GM19463 (cell line): ENCODE results near the gene MAGED4.
"Not testable (repeated sequence)": the region's sequence is repeated elsewhere in the genome, so short reads cannot be mapped to it uniquely, and the experiment has no call there.

Source experiments
- ATAC-seq: cut with Tn5 transposase; IDR thresholded peaks from one replicate; pipeline ENCODE4 v1.9.1; 2021; ENCODE audit warnings: mild to moderate bottlenecking, moderate library complexity; ENCODE audit not compliant: unreplicated experiment

The MAGED4 gene, protein sequence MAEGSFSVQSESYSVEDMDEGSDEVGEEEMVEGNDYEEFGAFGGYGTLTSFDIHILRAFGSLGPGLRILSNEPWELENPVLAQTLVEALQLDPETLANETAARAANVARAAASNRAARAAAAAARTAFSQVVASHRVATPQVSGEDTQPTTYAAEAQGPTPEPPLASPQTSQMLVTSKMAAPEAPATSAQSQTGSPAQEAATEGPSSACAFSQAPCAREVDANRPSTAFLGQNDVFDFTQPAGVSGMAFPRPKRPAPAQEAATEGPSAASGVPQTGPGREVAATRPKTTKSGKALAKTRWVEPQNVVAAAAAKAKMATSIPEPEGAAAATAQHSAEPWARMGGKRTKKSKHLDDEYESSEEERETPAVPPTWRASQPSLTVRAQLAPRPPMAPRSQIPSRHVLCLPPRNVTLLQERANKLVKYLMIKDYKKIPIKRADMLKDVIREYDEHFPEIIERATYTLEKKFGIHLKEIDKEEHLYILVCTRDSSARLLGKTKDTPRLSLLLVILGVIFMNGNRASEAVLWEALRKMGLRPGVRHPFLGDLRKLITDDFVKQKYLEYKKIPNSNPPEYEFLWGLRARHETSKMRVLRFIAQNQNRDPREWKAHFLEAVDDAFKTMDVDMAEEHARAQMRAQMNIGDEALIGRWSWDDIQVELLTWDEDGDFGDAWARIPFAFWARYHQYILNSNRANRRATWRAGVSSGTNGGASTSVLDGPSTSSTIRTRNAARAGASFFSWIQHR

DNA sequence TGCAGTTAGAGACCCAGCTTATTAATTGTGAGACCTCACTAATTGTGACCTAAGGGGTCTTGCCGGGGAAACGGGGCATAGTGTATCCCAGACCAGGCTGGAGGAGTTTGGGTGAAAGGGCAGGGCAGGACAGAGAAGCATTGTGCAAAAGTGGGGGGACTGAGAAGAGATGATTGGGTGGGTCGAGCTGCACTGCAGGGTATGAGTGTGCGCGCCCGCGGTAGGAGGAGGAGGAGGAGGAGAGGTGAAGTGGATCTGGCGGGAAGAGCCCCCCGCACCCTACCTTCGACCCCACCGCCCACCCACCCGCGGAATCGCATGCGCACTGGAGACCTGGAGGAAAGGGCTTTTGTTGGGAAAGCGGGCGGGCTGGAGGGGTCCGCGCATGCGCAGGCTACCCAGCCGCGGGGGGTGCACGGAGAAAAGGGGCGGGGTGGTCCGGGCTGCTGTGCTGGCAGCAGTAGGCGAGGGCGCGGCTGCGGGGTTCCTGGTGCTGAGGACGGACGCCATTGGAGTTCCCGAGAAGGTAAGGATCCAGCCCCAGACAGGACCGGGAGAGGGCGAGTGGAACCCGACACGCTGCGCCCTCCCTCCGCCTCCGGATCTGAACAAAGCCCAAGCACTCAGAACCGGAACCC, at the start of gene MAGED4:
Gene MAGED4, plus strand, starts transcription at position 449 of the 638 bp plus-strand sequence. CDS start 1,035 bp downstream, outside the sequence.
- not testable (repeated sequence) for ATAC-seq

DNA sequence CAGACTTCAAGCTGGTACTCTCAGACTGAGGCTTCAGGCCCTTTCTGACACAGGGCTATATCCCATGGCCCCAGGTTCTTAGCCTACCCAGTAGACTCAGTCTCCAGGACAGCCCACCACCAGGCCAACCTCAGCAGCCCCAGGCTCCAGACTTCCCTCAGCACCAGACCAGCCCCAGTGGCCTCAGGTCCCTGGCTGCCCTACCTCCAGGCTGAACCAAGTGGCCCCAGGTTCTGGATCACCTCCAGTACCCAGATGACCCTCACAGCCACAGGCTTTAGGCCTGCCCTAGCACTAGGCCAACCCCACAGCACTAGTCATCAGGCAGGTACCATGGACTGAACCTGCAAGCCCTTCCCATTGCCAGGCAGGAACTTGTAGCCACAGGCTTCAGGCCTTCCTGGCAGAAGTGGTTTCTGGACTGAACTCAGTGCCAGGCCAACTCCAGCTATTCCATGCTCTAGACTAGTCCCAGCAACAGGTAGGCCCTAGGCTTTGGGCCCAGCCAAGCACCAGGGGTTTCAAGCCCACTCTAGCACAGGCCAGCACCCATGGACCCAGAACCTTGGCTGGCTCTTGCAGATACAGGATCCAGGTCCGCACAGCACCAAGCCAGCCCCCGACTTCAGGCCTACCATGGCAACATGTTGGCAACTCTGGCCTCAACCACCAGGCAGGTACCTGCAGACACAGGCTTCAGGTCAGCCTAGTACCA, 45.7 kb upstream of the MAGED4 start:
- no peak for ATAC-seq

DNA sequence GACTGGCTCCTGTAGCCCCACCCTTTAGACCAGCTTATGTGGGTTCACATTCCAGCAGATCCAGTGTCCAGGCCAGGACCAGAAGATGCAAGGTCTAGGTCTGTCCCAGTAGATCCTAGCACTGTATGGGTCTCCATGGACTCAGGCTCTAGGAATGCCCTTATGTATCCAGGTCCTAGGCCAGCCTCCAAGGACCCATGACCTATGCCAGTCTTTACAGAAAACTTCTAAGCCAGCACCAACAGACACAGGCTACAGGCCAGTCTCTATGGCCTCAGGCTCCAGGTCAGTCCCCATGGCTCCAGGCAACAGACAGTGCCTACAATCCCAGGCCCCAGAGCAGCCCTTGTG, 45.2 kb upstream of the MAGED4 start:
- ATAC-seq: no peak

DNA sequence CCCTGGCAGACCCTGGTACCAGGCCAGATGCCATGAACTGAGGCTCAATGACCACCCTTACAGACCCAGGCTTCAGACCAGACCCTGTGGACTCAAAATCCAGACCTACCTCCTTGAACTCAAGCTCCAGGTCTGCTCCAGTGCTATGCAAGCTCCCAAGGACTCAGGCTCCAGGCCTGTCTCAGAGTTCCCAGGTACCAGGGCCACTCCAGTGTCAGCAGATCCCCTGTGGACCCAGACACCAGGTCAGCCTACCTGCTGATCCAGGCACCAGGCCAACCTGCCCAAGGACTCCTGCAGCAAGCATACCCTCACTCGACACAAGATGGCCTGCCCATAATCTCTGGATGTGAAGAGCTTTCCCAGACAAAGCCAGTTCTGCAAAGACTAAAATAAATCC, 44.7 kb upstream of the MAGED4 start:
- ATAC-seq: no peak

DNA sequence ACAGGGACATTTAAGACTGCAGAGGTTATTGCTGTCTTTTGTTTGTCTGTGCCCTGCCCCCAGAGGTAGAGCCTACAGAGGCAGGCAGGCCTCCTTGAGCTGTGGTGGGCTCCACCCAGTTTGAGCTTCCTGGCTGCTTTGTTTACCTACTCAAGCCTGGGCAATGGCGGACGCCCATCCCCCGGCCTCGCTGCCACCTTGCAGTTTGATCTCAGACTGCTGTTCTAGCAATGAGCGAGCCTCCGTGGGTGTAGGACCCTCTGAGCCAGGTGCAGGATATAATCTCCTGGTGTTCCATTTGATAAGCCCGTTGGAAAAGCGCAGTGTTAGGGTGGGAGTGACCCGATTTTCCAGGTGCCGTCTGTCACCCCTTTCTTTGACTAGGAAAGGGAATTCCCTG, 34.0 kb upstream of the MAGED4 start:
- not testable (repeated sequence) for ATAC-seq

DNA sequence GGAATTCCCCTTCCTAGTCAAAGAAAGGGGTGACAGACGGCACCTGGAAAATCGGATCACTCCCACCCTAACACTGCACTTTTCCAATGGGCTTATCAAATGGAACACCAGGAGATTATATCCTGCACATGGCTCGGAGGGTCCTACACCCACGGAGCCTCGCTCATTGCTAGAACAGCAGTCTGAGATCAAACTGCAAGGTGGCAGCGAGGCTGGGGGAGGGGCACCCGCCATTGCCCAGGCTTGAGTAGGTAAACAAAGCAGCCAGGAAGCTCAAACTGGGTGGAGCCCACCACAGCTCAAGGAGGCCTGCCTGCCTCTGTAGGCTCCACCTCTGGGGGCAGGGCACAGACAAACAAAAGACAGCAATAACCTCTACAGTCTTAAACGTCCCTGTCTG, 24.5 kb upstream of the MAGED4 start:
- ATAC-seq: not testable (repeated sequence)

DNA sequence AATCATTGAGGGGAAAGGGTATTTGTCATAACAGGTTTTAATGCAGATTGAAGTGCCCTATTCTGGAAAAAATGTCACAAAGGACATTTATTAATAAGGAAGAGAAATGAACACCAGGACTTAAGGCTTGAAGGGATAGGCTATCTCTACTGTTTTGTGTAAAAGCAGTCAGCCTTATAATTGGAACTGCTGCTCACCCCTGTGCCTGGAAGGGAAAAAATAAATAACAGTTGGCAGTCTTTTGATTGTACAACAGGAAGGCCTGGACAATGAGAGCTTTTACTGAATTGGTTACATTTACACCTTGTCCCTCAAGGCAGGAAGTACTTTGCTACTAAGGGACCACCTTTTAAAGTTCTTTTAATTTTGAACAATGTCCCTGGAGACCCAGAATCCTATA, 17.8 kb upstream of the MAGED4 start:
- no peak for ATAC-seq

DNA sequence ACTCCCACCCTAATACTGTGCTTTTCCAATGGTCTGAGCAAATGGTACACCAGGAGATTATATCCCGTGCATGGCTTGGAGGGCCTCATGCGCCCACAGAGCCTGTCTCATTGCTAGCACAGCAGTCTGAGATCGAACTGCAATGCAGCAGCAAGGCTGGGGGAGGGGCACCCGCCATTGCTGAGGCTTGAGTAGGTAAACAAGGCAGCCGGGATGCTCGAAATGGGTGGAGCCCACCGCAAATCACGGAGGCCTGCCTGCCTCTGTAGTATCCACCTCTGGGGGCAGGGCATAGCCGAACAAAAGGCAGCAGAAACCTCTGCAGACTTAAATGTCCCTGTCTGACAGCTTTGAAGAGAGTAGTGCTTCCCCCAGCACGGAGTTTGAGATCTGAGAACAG, 13.6 kb upstream of the MAGED4 start:
- ATAC-seq: not testable (repeated sequence)

DNA sequence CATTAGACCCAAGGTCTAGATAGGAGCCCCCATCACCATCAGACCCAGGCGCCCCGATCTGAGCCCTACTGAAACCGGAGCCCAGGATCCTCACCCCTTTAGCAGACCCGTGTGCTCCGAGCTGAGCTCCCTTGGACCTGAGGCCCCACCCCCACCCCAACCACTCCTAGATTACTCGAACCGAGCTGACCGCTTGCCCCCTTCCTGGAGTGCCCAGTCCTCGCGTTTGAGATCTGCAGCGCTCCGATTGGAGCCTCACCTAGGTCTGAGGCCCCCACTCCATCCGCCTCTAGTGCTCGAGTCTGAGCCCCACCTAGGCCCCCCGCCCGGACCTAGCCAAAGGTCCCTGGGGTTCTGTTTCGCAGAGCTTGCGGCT, 378 bp downstream of the MAGED4 start:
- ATAC-seq: not testable (repeated sequence)

DNA sequence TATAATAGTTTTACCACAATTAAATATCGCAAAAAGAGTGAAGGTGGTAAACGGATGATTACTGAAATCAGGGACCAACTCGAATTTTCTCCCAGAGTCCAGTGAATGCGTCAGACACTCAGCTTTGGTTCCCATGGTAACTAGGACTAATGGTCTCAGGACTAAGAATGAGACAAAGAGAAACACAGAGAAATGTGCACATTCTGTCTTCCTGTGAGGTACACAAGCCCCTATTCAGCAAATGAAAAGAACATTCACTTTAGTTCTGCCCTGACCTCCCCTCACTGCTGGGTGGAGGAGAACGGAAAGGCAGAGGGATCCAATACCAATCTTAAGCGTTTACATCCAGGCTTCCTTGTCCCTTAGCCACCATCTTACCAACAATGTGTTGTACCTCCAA, 26.7 kb downstream of the MAGED4 start:
- not testable (repeated sequence) for ATAC-seq

DNA sequence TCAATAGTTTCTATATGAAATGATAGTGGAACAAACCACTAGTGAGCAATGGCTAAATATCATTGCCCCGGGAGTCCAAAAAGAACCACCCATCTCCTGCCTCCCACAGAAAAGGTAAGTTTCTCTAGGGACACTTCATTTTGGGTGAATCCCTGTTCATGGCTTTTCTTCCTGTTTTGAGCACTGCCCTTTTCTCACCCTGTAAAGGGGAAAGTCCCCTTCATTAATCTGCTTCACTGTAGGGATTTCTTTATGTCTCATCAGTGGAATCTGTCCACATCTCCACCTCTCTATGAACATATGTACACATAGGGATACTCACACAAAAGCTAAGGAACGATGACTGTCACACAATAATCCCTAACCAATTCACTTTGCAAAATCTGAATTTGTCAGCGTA, 28.6 kb downstream of the MAGED4 start:
- ATAC-seq: no peak

DNA sequence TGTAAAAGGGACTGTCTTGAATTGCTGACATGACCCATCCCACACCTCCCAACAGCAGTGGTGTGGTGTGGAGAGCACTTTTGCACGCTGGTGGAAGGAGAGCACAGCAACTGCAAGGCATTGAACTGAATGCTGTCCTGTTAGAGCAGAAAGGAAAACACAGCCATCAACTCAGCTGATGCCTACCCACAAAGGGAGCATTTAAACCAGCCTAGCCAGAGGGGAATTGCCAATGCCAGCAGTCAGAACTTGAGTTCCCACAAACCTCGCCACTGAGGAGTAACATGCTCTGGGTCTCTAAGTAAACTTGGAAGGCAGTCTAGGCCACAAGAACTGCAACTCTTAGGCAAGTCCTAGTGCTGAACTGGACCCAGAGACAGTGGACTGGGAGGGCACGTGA, 31.9 kb downstream of the MAGED4 start:
- ATAC-seq: no peak

DNA sequence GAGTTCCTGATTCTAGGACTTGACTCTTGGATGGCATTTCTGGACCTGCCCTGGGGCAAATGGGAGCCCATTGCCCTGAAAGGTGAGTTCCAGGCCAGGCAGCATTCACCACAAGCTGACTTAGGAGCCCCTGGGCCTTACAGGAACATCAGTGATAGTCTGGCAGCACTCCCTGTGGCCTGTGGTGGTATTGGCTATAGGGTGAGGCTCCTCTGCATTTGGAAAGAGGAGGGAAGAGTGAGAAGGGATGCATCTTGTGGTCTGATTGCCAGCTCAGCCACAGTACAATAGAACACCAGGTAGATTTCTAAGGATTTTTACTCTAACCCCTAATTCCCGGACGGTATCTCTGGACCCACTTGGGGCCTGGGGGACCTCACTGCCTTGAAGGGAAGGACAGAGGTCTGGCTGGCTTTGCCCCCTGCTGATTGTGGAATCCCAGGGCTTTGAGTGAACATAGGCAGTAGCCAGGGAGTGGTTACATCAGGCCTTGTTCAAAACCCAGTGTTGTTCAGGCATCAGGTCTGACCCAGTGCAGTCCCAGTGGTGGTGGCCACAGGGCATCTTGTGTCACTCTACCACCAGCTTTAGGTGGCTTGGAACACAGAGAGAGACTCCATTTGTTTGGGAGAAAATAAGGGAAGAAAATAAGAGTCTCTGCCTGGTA, 32.9 kb downstream of the MAGED4 start:
- ATAC-seq: no peak

DNA sequence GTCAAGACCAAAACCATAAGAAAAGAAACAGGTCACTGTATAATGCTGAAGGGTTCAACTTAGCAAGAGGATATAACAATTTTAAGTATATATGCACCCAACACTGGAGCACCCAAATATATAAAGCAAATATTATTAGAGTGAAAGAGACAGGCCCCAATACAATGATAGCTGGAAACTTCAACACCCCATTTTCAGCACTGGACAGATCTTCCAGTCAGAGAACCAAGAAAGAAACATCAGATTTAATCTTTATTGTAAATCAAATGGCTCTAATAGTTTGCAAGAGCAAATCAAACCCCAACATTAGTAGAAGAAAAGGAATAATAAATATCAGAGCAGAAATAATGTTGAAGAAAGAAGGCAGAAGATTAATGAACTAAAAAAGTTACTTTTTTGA, 36.2 kb downstream of the MAGED4 start:
- ATAC-seq: no peak
